Measurements from ENCODE around the gene BCL2L12.

The BCL2L12 gene

DNA sequence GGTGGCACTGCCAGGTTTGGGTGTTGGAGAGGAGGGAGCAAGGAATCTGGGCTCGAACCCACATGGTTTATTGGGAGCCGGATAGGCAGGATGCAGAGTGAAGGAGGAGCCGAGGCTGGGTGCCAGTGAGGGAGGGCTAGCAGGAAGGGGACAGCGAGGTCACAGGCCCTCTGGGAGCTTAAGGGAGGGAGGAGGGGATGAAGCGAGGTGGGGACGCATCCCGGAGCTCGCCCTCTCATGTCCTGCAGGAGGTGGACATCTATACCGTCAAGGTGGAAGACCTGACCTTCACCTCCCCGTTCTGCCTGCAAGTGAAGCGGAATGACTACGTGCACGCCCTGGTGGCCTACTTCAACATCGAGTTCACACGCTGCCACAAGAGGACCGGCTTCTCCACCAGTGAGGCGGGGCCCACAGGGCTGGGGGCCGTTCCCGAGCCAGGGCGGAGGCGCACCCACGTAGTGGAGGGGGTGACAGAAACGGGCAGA, 20.2 kb downstream of the BCL2L12 start:
- peak; percentile 12 for DNase-seq (ENCODE audit: low spot score)

DNA sequence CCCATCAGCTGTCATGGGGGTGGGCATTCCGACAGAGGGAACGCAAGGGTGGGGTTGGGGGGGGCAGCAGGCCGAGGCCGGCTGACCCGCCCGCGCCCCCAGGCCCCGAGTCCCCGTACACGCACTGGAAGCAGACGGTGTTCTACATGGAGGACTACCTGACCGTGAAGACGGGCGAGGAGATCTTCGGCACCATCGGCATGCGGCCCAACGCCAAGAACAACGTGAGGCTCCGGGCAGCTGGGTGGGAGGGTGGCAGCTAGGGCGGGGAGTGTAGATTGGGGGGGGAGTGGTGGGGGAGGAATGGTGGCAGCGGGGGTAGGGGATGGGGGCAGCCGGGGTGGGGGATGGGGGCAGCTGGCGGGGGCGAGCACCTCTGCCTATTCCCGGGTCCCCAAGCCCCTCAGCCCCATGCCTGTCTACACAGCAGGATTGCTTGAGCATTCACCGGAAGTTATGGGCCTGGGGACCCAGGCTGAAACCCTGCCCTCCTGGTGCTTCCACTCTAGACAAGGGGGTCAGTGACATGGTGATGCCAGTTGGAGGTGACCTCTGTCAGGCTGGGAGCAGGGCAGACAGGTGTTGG, 20.9 kb downstream of the BCL2L12 start:
- peak; percentile 5 for DNase-seq (ENCODE audit: low spot score)

DNA sequence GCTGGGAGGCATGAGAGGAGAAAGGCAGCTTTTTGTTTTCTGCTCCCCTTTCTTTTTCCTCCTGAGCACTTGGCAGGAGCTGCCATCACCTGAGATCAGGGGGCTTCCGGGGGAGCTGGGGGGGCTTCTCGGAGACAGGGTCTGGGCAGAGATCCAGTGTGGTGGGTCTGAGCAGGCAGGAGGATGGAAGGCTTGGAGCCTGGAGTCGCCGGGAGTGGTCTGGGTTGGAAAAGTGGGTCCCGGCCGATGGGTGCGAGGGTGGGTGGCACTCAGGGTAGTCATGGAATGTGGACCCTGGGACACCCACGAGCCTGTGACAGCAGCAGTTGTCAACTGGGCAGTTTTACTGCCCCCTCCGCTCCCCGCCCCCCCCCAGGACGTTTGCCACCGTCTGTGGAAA, 21.4 kb downstream of the BCL2L12 start:
- peak; percentile 3 for DNase-seq (ENCODE audit: low spot score)

DNA sequence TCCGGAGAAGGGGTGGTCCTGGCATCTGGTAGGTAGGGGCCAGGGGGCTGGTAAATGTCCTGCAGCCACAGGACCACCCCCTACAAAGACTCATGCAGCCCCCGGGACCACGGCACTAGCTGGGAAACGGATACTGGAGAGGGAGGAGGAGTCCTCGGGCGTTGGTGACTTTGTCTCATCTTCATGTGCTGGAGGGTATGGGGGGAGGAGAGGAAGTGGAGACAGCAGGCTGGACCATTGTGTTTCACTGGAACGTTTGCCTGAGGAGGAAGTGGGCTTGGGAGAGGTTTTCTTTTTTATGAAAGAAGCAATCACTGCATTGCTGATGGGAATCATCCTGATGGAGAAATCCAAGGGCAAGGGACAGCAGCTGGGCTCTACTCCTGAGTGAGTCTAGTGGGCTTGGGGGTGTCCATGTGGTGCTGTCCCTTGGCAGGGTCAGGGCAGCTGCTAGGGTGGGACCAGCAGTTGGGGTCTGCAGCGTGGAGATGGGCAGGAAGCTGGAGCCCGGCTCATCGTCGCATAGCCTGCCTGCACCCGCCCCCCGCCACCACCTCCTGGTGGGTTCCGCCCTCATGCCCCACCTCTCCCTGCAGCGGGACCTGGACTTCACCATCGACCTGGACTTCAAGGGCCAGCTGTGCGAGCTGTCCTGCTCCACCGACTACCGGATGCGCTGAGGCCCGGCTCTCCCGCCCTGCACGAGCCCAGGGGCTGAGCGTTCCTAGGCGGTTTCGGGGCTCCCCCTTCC, 22.0 kb downstream of the BCL2L12 start:
- DNase-seq (ENCODE audit: low spot score), result peak; percentile 17

DNA sequence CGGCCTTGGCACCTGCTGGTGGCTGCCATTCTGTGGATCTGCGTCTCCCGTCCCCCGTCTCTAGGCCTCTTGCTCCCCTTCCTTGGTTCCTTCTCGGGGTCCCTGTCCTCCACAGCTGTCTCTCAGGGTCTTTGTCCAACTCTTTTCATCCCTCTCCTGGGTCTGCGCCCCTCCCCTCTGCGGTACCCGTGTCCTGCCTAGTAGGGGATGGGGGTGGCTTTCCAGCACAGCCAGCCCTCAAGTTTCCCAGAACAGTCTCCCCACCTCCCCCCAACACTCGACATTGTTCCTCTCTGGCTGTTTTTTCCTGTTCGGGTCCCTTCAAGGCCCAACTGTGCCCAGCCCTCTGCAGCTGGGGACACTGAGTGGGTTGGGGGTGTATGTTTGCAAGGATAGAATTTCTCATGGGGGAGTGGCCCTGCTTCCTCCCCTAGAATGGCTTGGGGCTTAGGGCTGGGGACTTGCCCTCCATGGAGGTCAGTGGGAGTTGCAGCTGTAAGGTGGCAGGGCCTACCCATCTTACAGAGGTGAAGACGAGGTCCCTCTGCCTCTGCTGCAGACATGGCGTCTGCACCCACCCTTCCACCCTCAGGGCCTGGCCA, 22.9 kb downstream of the BCL2L12 start:
- peak; percentile 14 for DNase-seq (ENCODE audit: low spot score)

DNA sequence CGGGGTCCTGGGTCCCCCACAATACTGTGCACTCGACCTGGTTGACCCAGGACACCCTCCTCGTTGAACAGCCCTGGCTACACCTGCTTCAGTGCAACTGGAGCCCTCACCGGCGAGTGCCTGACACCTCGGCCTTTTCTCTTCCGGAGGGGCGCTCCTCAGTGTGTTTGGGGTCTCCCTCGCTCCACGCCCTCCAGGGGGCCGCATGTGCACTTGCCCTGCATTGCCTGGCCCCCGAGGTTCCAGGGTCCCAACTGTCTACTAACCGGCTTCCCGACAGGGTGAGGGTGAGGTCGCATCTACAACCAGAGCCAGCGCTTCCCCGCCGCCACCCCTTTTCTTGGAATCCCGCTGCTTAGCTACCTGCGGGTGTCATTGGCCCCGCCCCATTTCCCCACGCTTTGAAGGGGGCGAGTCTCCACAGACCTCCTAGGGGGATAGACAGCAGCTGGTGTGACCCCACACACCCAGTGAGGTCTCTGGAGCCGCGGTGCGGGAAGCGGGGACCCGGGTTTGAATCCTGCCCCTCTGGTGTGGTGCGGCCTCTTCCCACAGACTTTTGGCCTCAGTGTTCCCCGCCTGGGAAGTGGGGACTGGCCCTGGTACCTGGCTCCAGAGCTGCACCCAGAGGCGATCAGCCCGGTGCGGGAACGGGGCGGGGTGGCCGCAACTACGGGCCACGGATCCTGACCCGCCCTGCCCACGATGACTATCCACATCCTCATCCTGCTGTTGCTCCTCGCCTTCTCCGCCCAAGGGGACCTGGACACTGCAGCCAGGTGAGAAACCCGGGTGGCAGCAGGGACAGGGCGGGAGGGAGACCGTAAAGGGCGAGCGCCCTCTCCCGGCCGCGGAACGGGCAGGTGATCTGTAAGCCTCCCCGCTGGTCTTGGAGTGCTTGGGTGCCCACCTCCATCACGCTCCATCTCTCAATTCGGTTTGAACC, 23.7 kb downstream of the BCL2L12 start, which contains the start of gene ADM5:
ADM5 (plus strand) TSS at position 462 of the 946 bp plus-strand sequence; CDS start at position 706, 244 bp downstream.
- peak; percentile 47 for DNase-seq (ENCODE audit: low spot score)

DNA sequence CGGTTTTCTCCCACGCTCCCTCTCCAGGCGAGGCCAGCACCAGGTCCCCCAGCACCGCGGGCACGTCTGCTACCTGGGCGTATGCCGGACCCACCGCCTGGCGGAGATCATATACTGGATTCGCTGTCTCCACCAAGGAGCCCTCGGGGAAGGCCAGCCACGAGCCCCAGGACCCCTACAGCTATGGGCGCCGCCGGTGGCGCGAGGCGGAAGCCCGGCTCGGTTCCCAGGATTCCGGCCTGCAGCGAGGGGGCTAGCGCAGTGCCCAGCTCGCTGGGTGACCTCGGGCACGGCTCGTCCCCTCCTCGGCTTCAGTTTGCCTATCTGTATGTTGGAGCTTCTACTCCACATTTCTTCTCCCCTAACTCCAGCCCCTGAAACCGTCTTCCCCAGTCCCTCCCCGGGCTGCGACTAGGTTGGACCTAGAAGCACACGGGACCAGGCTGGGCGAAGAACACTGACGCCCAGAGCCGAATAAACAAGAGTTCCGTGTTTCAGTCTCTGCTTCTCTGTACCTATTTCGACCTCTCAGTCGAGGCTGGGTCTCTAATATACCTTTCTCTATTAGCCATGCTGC, 24.4 kb downstream of the BCL2L12 start:
- DNase-seq (ENCODE audit: low spot score), result no peak

DNA sequence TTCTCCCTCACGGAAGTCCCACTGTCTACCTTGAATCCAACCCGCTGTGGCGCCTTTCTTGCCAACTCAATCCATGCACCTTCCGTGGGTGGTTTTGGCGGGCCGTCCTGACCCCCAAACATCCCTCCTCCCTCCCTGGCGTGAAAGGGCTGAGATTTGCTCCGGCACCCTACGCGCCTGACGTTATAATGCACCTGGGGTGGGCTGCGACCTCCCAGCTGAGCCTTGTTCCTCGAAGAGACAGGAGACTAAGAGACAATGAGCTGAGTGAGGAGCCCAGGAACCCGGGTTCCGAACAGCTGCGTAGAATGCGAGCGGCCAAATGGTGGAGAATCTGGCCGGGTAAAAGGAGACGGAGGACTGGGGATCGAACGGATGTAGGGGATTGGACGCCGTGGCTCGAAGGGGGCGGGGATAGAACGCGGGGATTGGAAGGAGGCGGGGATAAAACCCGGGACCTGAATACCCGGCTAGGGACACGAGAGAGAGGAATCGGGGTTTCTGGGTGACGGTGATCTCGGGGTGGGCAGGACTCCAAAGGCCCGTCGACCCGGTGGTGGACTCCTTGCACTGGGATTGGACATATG, 25.0 kb downstream of the BCL2L12 start, which contains the start of gene CPT1C:
CPT1C (plus strand) TSS at position 461 of the 587 bp plus-strand sequence. CDS start 1,137 bp downstream, outside the sequence.
- peak; percentile 93 for DNase-seq (ENCODE audit: low spot score)

DNA sequence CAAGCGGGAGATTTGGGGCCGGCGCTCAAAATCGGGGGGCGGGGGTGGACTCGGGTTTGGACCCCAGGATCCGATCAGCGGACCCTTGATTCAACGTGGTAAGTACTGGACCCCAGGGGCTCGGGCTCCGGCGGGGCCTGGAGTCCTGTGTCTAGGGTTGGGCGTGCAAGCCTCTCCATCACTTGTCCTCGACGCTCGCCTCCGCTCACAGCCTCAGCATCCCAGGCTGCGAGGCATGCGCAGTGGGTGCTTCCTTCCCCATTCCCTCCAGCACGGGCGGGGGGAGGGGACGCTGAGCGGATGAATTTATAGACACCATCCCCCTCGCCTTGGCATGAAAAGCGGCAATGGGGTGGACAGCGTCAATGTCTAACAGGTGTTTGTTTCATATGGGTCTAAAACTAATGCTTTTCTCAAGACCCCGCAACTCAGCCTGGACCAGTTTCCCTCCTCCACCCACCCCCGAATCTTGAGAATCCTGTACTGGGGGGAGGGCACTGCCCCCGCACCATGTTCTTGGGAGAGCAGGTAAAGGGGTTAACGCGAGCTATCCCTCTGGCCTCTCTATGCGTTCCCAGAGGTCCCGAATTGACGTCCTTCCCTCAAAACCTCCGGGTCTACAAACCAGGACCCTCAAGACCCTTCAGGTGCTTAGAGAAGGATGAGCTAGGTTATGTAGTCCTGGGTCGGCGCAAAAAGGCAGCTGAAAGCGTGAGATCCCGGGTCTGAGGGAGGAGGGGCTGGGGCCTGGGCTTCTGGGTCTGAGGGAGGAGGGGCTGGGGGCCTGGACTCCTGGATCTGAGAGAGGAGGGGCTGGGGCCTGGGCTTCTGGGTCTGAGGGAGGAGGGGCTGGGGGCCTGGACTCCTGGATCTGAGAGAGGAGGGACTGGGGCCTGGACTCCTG, 25.8 kb downstream of the BCL2L12 start:
- peak; percentile 83 for DNase-seq (ENCODE audit: low spot score)

DNA sequence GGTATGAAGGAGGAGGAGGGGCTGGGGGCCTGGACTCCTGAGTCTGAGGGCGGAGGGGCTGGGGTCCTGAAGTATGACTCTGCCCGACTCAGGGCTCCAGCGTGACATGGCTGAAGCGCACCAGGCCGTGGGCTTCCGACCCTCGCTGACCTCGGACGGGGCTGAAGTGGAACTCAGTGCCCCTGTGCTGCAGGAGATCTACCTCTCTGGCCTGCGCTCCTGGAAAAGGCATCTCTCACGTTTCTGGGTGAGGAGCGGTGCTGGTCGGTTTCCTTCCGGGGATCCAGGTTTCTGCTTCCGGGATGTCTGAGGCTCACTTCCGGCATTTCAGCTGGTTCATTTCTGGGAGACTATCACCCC, 26.4 kb downstream of the BCL2L12 start:
- DNase-seq (ENCODE audit: low spot score), result no peak

DNA sequence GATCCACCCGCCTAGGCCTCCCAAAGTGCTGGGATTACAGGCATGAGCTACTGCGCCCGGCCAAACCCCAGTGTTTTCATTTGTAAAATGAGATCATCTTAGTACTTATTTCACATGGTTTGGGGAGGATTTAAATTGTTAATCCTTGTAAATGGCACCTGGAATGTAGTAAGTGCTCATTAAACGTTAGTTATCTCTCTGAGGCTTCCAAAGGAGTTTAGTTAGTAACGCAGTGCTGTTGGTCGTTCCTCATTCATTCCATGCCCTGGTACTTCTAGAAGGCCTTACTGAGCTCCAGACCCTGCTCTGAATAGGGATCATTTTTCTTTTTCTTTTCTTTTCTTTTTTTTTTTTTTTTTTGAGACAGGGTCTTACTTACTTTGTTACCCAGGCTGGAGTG, 30.4 kb downstream of the BCL2L12 start:
- DNase-seq (ENCODE audit: low spot score), result no peak

DNA sequence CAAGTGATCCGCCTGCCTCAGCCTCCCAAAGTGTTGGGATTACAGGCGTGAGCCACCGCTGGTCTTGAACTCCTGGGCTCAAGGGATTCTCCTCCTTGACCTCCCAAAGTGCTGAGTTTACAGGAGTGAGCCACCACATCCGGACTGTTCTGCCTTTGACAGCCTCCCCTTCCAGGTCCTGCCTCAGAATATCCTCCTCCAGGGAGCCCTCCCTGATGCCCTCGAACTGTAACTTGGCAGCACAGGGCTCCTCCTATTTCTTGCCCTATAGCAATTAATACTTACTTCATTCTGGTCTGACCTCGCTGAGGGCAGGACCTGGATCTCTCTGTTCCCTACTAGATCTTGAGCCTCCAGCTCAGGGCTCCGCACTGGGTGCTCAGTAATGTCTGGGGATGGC, 31.1 kb downstream of the BCL2L12 start:
- DNase-seq (ENCODE audit: low spot score), result no peak

DNA sequence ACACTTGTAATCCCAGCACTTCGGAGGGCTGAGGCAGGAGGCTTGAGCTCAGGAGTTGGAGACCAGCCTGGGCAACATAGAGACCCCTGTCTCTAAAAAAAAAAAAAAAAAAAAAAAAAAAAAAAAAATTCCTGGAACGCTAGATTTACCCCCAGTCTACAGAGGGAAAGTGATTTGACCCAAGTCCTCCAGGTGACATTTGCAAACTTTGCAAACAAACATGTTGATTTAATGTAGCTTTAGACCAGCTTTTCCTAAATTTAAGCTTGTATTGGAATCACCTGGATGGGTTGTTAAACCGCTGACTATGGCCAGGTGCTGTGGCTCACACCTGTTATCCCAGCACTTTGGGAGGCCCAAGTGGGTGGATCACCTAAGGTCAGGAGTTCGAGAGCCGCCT, 33.6 kb downstream of the BCL2L12 start:
- no peak for DNase-seq (ENCODE audit: low spot score)

DNA sequence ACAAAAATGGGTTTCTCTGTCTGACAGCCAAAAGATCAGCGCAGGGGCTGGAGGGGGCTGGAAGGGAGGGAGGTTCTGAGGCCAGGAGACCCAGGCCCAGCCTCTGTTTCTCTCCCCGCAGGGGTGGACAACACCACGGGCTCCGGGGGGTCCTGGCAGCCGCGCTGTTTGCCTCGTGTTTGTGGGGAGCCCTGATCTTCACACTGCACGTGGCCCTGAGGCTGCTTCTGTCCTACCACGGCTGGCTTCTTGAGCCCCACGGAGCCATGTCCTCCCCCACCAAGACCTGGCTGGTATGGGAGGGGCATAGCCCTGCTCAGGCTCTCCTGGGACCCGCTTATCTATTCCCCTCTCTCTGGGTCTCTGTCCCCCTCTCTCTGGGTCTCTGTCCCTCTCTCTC, 34.8 kb downstream of the BCL2L12 start:
- DNase-seq (ENCODE audit: low spot score), result no peak

DNA sequence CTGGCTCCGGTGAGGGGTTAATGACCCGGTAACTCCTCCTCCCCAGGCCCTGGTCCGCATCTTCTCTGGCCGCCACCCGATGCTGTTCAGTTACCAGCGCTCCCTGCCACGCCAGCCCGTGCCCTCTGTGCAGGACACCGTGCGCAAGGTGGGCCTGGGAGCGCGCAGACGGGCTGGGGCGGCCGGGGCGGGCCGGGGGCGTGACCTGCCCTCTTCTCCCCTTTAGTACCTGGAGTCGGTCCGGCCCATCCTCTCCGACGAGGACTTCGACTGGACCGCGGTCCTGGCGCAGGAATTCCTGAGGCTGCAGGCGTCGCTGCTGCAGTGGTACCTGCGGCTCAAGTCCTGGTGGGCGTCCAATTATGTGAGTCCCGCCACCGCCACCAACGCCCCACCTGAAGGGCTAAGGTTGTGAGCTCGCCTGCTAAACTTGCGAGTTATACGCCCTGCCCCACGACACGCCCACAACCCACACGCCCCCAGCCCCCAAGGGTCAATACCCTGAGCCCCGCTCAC, 35.6 kb downstream of the BCL2L12 start:
- no peak for DNase-seq (ENCODE audit: low spot score)

DNA sequence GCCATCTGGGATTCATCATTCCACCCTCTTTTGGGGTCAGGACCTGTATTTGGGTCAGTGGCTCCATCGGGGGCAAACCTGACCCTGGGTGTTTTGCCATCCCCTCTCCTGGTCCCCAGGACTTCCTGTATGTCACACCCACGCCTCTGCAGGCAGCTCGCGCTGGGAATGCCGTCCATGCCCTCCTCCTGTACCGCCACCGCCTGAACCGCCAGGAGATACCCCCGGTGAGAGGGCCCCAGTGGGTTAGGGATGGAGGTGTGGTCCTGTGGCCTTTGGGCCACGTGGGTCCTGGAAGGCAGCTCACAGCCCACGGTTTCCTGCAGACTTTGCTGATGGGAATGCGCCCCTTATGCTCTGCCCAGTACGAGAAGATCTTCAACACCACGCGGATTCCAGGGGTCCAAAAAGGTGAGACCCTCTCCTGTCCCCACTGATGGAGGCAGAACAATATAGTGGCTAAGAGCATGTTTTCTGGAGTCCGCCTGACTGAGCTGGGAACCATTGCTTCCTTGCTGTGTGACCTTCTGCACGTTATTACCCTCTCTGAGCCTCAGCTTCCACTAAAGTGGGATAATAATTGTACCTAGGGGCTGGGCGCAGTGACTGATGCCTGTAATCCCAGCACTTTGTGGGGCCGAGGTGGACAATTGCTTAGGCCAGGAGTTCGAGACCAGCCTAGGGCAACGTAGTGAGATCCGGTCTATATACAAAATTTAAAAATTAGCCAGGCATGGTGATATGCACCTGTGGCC, 39.3 kb downstream of the BCL2L12 start:
- DNase-seq (ENCODE audit: low spot score), result no peak

DNA sequence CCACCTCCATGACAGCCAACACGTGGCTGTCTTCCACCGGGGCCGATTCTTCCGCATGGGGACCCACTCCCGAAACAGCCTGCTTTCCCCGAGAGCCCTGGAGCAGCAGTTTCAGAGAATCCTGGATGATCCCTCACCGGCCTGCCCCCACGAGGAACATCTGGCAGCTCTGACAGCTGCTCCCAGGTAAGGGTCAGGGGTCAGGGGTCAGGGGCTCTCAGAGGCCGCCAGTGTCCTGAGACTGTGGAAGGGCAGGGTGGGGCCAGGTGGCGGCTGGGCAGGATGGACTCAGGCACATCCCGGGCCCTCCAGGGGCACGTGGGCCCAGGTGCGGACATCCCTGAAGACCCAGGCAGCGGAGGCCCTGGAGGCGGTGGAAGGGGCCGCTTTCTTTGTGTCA, 40.2 kb downstream of the BCL2L12 start:
- no peak for DNase-seq (ENCODE audit: low spot score)

DNA sequence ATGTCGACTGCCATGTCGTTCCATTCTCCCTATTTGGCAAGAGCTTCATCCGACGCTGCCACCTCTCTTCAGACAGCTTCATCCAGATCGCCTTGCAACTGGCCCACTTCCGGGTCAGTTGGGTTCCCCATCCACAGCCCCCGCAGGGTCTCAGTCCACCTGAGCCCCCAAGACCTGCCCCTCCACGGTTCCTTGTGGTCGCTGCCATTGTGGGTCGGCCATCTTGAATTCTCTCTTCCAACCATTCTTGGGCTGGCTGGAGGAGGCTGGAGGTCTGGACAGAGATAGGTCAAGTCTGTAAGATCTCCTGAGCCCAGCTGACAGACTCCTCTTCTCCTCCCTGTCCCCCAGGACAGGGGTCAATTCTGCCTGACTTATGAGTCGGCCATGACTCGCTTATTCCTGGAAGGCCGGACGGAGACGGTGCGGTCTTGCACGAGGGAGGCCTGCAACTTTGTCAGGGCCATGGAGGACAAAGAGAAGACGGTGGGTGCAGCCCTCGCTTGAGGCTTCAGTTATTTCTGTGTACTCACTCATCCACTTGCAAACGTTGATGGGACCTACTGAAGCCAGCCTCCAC, 44.7 kb downstream of the BCL2L12 start:
- no peak for DNase-seq (ENCODE audit: low spot score)

DNA sequence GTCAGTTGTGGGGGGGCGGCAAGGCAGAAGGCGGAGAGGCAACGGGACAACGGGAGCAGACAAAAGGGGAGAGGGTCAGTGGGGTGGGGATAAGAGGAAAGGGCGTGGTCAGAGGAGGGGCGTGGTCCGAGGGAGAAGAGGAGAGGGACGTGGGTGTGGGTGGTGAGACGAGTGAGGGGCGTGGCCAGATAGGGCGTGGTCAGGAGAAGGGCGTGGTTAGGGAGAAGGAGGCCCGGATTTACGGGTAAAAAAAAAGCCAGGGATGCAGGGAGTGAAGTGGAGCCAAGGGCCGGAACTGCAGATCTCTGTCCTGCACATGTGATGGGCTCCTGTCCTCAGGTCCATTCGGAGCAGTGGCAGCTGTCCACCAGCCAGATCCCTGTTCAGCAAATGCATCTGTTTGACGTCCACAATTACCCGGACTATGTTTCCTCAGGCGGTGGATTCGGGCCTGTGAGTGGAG, 46.7 kb downstream of the BCL2L12 start:
- peak; percentile 88 for DNase-seq (ENCODE audit: low spot score)

Measured in iPS-NIHi11 (cell line).